HG03039 (cell line): ENCODE measurements around the gene CTXN2.

ENCODE experiments used
- ATAC-seq: cut with Tn5 transposase; IDR thresholded peaks from one replicate; pipeline ENCODE4 v1.9.1; 2021; ENCODE audit warnings: mild to moderate bottlenecking, moderate library complexity; ENCODE audit not compliant: unreplicated experiment

CTXN2 gene

GRCh38 chr15:48221885-48222284 lies 30.4 kb downstream of the CTXN2 start:
- ATAC-seq = no peak

GRCh38 chr15:48222627-48223026 lies 31.2 kb downstream of the CTXN2 start:
- ATAC-seq = no peak

- ATAC-seq = no peak
Measured at GRCh38 chr15:48225771-48226170, 34.3 kb downstream of the CTXN2 start.

GRCh38 chr15:48230498-48230897 lies 39.0 kb downstream of the CTXN2 start:
- no peak for ATAC-seq

- ATAC-seq = no peak
Measured at GRCh38 chr15:48233246-48233645, 41.8 kb downstream of the CTXN2 start.

- ATAC-seq = no peak
Measured at GRCh38 chr15:48239334-48239733, 47.9 kb downstream of the CTXN2 start.

- ATAC-seq = no peak
Measured at GRCh38 chr15:48242015-48242414, 50.5 kb downstream of the CTXN2 start.

- no peak for ATAC-seq
Measured at GRCh38 chr15:48242535-48242934, 51.1 kb downstream of the CTXN2 start.

- ATAC-seq = no peak
Measured at GRCh38 chr15:48244921-48245320, 53.5 kb downstream of the CTXN2 start.

GRCh38 chr15:48248414-48248813 lies 56.9 kb downstream of the CTXN2 start:
- no peak for ATAC-seq

GRCh38 chr15:48250640-48251076 lies 59.2 kb downstream of the CTXN2 start:
- no peak for ATAC-seq

GRCh38 chr15:48253172-48253571 lies 61.7 kb downstream of the CTXN2 start:
- no peak for ATAC-seq
